GM12878 (cell line): ENCODE measurements around the gene TSHZ2. TPM values are rescaled to one million over a fixed set of nuclear protein-coding genes. Genes with fewer than 3 reads are reported as not detected.

Experiments used
- ATAC-seq: fragments of 200-7000 bp; cut with Tn5 transposase; 3 replicates; pipeline ENCODE4 v1.9.1; 2020; ENCODE audit warnings: mild to moderate bottlenecking, moderate library complexity
- BruUV-seq: library from RNA; stranded (reverse); fragments of 400-500 nt; replicated peaks from 2 replicates; lab custom pipeline; 2021; lab: Mats Ljungman, UMichigan
- CTCF ChIA-PET: fragments of 300-600 bp; sonication (Branson Sonifier 250); formaldehyde crosslinking; extraction: SDS; loops from one replicate; lab custom pipeline; 2021; ENCODE audit warnings: inconsistent platforms; lab: Yijun Ruan, JAX
- POLR2A ChIA-PET: fragments of 350-600 bp; formaldehyde crosslinking; extraction: SDS; loops from one replicate; lab custom pipeline; 2021; ENCODE audit warnings: inconsistent platforms; lab: Charles Lee
- RAD21 ChIA-PET: fragments of 300-600 bp; sonication (Branson Sonifier 250); formaldehyde crosslinking; loops from one replicate; lab custom pipeline; 2023; ENCODE audit warnings: antibody characterized with exemption; ENCODE audit not compliant: unreplicated experiment; lab: Charles Lee
- SMC1A ChIA-PET: fragments of 300-600 bp; sonication (Branson Sonifier 250); formaldehyde crosslinking; loops from one replicate; lab custom pipeline; 2023; ENCODE audit not compliant: unreplicated experiment, uncharacterized antibody; lab: Charles Lee
- DNase-seq: peaks from one replicate; pipeline ENCODE4 v3.0.0-alpha.2; 2011; ENCODE audit warnings: low read depth, low spot score
- FAIRE-seq: peaks from 3 replicates; lab custom pipeline; 2011; peaks lifted over from hg19 to GRCh38; lab: Jason Lieb, UNC
- H2AFZ ChIP-seq: 2 replicates; pipeline ENCODE4 v1.6.0; 2011; ENCODE audit warnings: low read depth, low read length, control low read depth; ENCODE audit not compliant: control insufficient read depth
- H3K27ac ChIP-seq: 2 replicates; pipeline ENCODE4 v1.5.1; 2011; ENCODE audit warnings: control low read depth; ENCODE audit not compliant: control insufficient read depth, insufficient read depth
- H3K27me3 ChIP-seq, 2 experiments: replicated peaks in 1 of 2; 2 replicates each; pipeline versions ENCODE4 v1.6.0 to v1.6.1; 2011; ENCODE audit warnings: low read length in 1 of 2; ENCODE audit not compliant: control insufficient read depth in 2 of 2, insufficient read depth in 2 of 2
- H3K36me3 ChIP-seq, 2 experiments: 2 replicates each; pipeline ENCODE4 v1.5.1; 2011; ENCODE audit warnings: low read length in 1 of 2; ENCODE audit not compliant: control insufficient read depth in 2 of 2, insufficient read depth in 2 of 2
- H3K4me1 ChIP-seq: 2 replicates; pipeline ENCODE4 v1.6.1; 2011; ENCODE audit warnings: mild to moderate bottlenecking, low read length, moderate library complexity, mixed read lengths; ENCODE audit not compliant: control insufficient read depth, insufficient read depth
- H3K4me2 ChIP-seq: 2 replicates; pipeline ENCODE4 v1.6.0; 2011; ENCODE audit warnings: control low read depth; ENCODE audit not compliant: control insufficient read depth, insufficient read depth
- H3K4me3 ChIP-seq: fragments of 200-600 bp; sonication (generic); 2 replicates; pipeline ENCODE4 v1.5.1; 2016
- H3K79me2 ChIP-seq: 2 replicates; pipeline ENCODE4 v1.6.0; 2011; ENCODE audit warnings: low read length; ENCODE audit not compliant: control insufficient read depth, insufficient read depth
- H3K9ac ChIP-seq: 2 replicates; pipeline ENCODE4 v1.8.0; 2011; ENCODE audit warnings: low read length, control low read depth, mixed read lengths; ENCODE audit not compliant: control insufficient read depth, insufficient read depth
- H3K9me3 ChIP-seq: replicated peaks from 3 replicates; pipeline ENCODE4 v1.5.1; 2011; ENCODE audit warnings: mild to moderate bottlenecking, low read length; ENCODE audit not compliant: control insufficient read depth, insufficient read depth
- H4K20me1 ChIP-seq: 2 replicates; pipeline ENCODE4 v1.6.0; 2011; ENCODE audit not compliant: control insufficient read depth, insufficient read depth
- ATF2 ChIP-seq: IDR thresholded peaks from 2 replicates; pipeline ENCODE4 v1.6.1; 2012; ENCODE audit warnings: low read length, inconsistent platforms
- ETV6 ChIP-seq, 2 experiments: fragments of 450-650 bp in 1 of 2; IDR thresholded peaks in 1 of 2; conservative IDR thresholded peaks in 1 of 2; 2 replicates each; pipeline ENCODE4 v1.6.1; 2014; ENCODE audit warnings: antibody characterized with exemption in 1 of 2, borderline replicate concordance in 1 of 2, low read depth in 1 of 2, mild to moderate bottlenecking in 1 of 2, moderate library complexity in 1 of 2
- IKZF1 ChIP-seq: fragments of 450-650 bp; conservative IDR thresholded peaks from 2 replicates; pipeline ENCODE4 v1.6.1; 2017; ENCODE audit warnings: antibody characterized with exemption, mild to moderate bottlenecking
- JUND ChIP-seq: IDR thresholded peaks from 2 replicates; pipeline ENCODE4 v1.6.1; 2012; ENCODE audit warnings: low read depth, mild to moderate bottlenecking, low read length, improper control_type of control experiment, moderate library complexity
- KAT2A ChIP-seq: conservative IDR thresholded peaks from 2 replicates; pipeline ENCODE4 v1.6.1; 2011; ENCODE audit warnings: low read depth, low read length; ENCODE audit not compliant: control insufficient read depth
- USF1 ChIP-seq: IDR thresholded peaks from 2 replicates; pipeline ENCODE4 v1.6.1; 2011; ENCODE audit warnings: borderline replicate concordance, low read depth, mild to moderate bottlenecking, moderate library complexity, mixed read lengths, low read length; ENCODE audit not compliant: insufficient read depth; ENCODE audit errors: extremely low read length
- USF2 ChIP-seq: IDR thresholded peaks from 2 replicates; pipeline ENCODE4 v1.6.1; 2011; ENCODE audit warnings: low read depth, low read length, improper control_type of control experiment, borderline replicate concordance
- ZBTB11 ChIP-seq: fragments of 450-650 bp; formaldehyde crosslinking; IDR thresholded peaks from 2 replicates; pipeline ENCODE4 v1.5.0; 2022; ENCODE audit warnings: mild to moderate bottlenecking, missing genetic modification characterization
- ZNF384 ChIP-seq: IDR thresholded peaks from 2 replicates; pipeline ENCODE4 v1.6.1; 2012; ENCODE audit warnings: low read depth, mild to moderate bottlenecking, low read length, improper control_type of control experiment, borderline replicate concordance
- ZZZ3 ChIP-seq: IDR thresholded peaks from 2 replicates; pipeline ENCODE4 v1.6.1; 2011; ENCODE audit warnings: low read depth; ENCODE audit not compliant: control insufficient read depth, insufficient read length
- WGBS: methylation state at CpG from one replicate; pipeline ENCODE4 v1.1.6; 2016; ENCODE audit warnings: low lambda C conversion rate; ENCODE audit not compliant: insufficient replicate concordance, insufficient coverage; ENCODE audit errors: missing lambda C conversion rate; 5-methylcytosine and 5-hydroxymethylcytosine counted together
- in situ Hi-C: fragments of 300-500 bp; cut with MboI; formaldehyde crosslinking; loops from 9 replicates; pipeline ENCODE4 v1.14.3; 2018; ENCODE audit warnings: mixed read lengths
- intact Hi-C: fragments of 100-400 bp; cut with micrococcal nuclease; formaldehyde crosslinking; loops from one replicate; pipeline ENCODE4 v1.14.2; 2022; ENCODE audit not compliant: unreplicated experiment
- polyA plus RNA-seq, 11 experiments: library from polyadenylated mRNA; depleted of rRNA in 4 of 11; unstranded in 6 of 11; stranded (reverse) in 5 of 11; fragments of >200 nt; fragmentation: Nextera tagmentation in 4 of 11; fragmentation: Illumina TruSeq in 1 of 11; extraction: Ambion mirVana in 4 of 11; extraction: Trizol in 1 of 11; gene quantifications; 1 replicate in 1 of 11; 2 replicates in 10 of 11; pipeline versions ENCODE4 v1.2.1 to v1.2.3, GENCODE V29; 2011 to 2016; ENCODE audit warnings: inconsistent platforms in 2 of 11, missing spikeins in 2 of 11, low read depth in 1 of 11
- total RNA-seq, 4 experiments: library from RNA; depleted of rRNA in 3 of 4; stranded (reverse); fragments of >200 nt in 3 of 4; fragmentation: Illumina TruSeq in 1 of 4; extraction: Trizol in 1 of 4; gene quantifications; 2 replicates each; pipeline versions ENCODE4 v1.2.1 to v1.2.3, GENCODE V29; 2013 to 2021
- TF ChIP-seq, protein P1 (sequence below): fragments of 450-650 bp; IDR thresholded peaks from 2 replicates; pipeline ENCODE4 v1.6.1; 2016; ENCODE audit warnings: mild to moderate bottlenecking

Gene TSHZ2
- total and polyA plus RNA-seq, 10 of the 15 experiments (the other 5 are each of a cell fraction or from before 2014, with no cell fraction given), result 0.01 to 0.86 (median 0.13) TPM; not detected in 2

DNA sequence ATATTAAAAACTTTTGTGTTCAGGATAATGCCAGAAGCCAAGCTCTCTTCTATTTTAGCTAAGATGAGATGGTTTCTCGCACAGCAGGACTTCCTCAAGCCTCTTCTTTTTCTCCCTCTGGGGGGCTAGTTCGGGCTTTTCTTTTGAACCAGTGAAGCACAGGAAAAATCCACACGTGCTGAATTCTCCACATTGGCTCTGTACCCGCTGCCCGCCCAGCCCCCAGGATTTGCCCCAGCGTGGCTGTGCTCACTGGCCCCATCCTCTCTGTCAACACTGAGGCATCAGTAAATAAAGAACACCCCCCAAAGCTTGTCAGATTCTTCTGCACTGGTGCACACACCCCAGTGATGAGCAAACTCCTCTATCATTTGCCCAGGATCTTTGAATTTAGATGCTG lies 388.7 kb downstream of the TSHZ2 start (continued):
- no peak for TF ChIP-seq ZBTB11
- no peak for TF ChIP-seq ZZZ3
- TF ChIP-seq JUND, result no peak
- TF ChIP-seq USF1, result no peak

DNA sequence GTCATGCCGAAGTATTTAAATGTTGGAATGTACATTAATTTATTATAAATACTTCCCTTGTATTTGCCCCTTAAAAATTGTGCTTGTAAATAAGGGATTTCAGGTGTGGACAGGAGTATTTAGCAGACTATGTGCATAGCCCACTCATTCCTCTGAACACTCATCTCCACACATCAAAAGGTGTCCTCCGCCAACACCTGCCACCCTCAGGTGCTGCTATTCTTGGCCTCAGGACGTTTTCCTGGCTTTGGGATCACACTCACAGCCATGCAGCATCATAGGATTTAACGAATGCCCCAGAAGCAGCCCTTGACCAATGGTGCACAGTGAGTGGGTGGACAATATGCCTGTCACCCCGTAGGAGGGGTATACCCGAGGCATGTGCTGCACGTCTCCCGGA lies 390.6 kb downstream of the TSHZ2 start:
- intact Hi-C loops (no loop called here), in situ Hi-C loops (no loop called here)
- SMC1A ChIA-PET, result no interaction called here
- no peak for DNase-seq
- H3K4me1 ChIP-seq, result no peaks in the 10 kb centered on the region
- TF ChIP-seq ZNF384, result no peak
- no peak for TF ChIP-seq USF2
- TF ChIP-seq, protein P1, sequence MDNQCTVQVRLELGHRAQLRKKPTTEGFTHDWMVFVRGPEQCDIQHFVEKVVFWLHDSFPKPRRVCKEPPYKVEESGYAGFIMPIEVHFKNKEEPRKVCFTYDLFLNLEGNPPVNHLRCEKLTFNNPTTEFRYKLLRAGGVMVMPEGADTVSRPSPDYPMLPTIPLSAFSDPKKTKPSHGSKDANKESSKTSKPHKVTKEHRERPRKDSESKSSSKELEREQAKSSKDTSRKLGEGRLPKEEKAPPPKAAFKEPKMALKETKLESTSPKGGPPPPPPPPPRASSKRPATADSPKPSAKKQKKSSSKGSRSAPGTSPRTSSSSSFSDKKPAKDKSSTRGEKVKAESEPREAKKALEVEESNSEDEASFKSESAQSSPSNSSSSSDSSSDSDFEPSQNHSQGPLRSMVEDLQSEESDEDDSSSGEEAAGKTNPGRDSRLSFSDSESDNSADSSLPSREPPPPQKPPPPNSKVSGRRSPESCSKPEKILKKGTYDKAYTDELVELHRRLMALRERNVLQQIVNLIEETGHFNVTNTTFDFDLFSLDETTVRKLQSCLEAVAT, result no peak
- TF ChIP-seq ETV6 (conservative IDR thresholded peaks at IDR 0.05 in 1 of 2, IDR thresholded peaks at IDR 0.05 in 1 of 2; ENCODE audit: borderline replicate concordance in 1 of 2, low read depth in 1 of 2), result no peak
- no peak for TF ChIP-seq ATF2
- TF ChIP-seq IKZF1, result no peak
- TF ChIP-seq KAT2A, result no peak
- RAD21 ChIA-PET, result no interaction called here
- no peaks in the 10 kb centered on the region for H3K79me2 ChIP-seq
- no peak overlapping the region for H3K27ac ChIP-seq
- H2AFZ ChIP-seq, result no peak overlapping the region
- H3K27me3 ChIP-seq, result no peaks in the 10 kb centered on the region; a peak in 1 of 4 replicates
- no peak overlapping the region for H3K9ac ChIP-seq
- POLR2A ChIA-PET, result no interaction called here
- H3K4me3 ChIP-seq, result no peak overlapping the region
- H4K20me1 ChIP-seq, result no peaks in the 10 kb centered on the region
- no peak overlapping the region for H3K4me2 ChIP-seq
- 22% methylated on average over 8 of the region's 8 CpGs for WGBS
- H3K36me3 ChIP-seq, result no peaks in the 10 kb centered on the region
- no peaks in the 10 kb centered on the region for H3K9me3 ChIP-seq
- CTCF ChIA-PET, result no interaction called here
- ATAC-seq, result no peak
- no TSS peak for BruUV-seq
- FAIRE-seq, result no peak
